ENCODE measurements around the gene GPS1. TPM values are rescaled to one million over a fixed set of nuclear protein-coding genes. Genes with fewer than 3 reads are reported as not detected.

Gene GPS1
- polyA plus RNA-seq, 1 donor, result 97.1 TPM

DNA sequence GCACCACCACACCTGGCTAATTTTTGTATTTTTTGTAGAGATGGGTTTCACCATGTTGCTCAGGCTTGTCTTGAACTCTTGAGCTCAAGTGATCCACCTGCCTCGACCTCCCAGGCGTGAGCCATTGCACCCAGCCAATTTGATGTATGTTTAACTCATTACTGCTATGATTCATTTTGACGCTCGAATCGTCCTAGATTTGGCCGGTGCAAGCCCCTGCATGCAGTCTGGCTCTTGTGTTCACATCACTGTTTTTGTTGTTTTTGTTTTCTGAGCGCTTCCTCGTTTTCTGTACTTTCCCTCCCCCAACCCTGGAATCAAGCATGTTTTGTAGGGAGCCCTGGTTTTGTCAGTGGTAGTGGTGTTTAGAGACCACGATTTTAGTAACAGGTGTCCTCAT, 21.7 kb downstream of the GPS1 start:
- 100% methylated on average over 1 of the region's 9 CpGs for WGBS (ENCODE audit: insufficient coverage, low lambda C conversion rate)
- DNase-seq, result no peak
- Histone ChIP-seq H3K27me3 (ENCODE audit: control insufficient read depth, insufficient read depth, low read length) (no peaks in the 10 kb centered on the region), H3K4me1 (ENCODE audit: control insufficient read depth, insufficient read depth, low read length) (peaks cover 3% of the 10 kb centered on the region), H3K27ac (ENCODE audit: low read length) (no peak overlapping the region), H3K9me3 (ENCODE audit: control insufficient read depth, low read depth, low read length) (no peaks in the 10 kb centered on the region), H3K36me3 (ENCODE audit: control insufficient read depth, insufficient read depth, low read length) (no peaks in the 10 kb centered on the region), H3K4me3 (ENCODE audit: low read length) (no peak overlapping the region)

DNA sequence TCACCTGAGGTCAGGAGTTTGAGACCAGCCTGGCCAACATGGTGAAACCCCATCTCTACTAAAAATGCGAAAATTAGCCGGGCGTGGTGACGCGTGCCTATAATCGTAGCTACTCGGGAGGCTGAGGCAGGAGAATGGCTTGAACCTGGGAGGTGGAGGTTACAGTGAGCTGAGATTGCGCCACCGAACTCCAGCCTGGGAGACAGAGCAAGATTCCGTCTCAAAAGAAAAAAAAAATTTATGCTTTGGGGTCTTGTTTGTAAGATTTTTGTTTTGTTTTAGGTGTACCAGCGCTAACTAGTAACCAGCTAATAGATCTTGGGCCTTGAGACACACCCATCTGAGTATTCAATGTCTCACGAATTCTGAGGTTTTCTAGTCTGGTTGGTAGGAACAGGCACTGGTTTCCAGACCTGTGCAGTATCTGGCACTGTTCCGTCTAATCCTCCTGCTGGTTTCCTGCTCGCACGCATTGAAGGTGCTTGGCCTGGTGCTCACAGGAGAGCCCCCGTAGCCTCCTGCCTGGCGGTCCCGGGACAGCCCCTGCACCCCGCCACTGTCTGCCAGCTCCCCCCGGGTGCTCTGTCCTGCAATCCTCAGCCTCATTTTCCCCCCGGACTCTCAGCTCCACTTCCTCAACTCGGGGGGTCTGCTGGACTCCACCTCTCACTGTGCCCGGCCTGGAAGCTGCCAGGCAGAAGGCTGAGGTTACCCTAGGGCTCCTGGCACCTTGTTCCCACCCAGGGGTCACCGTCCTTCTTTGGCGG, 24.5 kb downstream of the GPS1 start:
- no peaks in the 10 kb centered on the region for H3K27me3 ChIP-seq (ENCODE audit: control insufficient read depth, insufficient read depth, low read length)
- H3K36me3 ChIP-seq (ENCODE audit: control insufficient read depth, insufficient read depth, low read length), result peaks cover 21% of the 10 kb centered on the region
- H3K4me3 ChIP-seq (ENCODE audit: low read length), result no peak overlapping the region
- no CpG with 5 or more reads among the region's 25 CpGs for WGBS (ENCODE audit: insufficient coverage, low lambda C conversion rate)
- no peak overlapping the region for H3K27ac ChIP-seq (ENCODE audit: low read length)
- peaks cover 3% of the 10 kb centered on the region for H3K4me1 ChIP-seq (ENCODE audit: control insufficient read depth, insufficient read depth, low read length)
- DNase-seq, result no peak
- peaks cover 4% of the 10 kb centered on the region for H3K9me3 ChIP-seq (ENCODE audit: control insufficient read depth, low read depth, low read length)

GRCh38 chr17:82076785-82077591, 25.3 kb downstream of the GPS1 start:
- 100% methylated on average over 4 of the region's 21 CpGs for WGBS (ENCODE audit: insufficient coverage, low lambda C conversion rate)
- H3K9me3 ChIP-seq (ENCODE audit: control insufficient read depth, low read depth, low read length), result peaks cover 4% of the 10 kb centered on the region
- H3K4me1 ChIP-seq (ENCODE audit: control insufficient read depth, insufficient read depth, low read length), result peaks cover 3% of the 10 kb centered on the region
- no peak overlapping the region for H3K27ac ChIP-seq (ENCODE audit: low read length)
- DNase-seq, result no peak
- no peak overlapping the region for H3K4me3 ChIP-seq (ENCODE audit: low read length)
- H3K36me3 ChIP-seq (ENCODE audit: control insufficient read depth, insufficient read depth, low read length), result peaks cover 25% of the 10 kb centered on the region
- no peaks in the 10 kb centered on the region for H3K27me3 ChIP-seq (ENCODE audit: control insufficient read depth, insufficient read depth, low read length)

DNA sequence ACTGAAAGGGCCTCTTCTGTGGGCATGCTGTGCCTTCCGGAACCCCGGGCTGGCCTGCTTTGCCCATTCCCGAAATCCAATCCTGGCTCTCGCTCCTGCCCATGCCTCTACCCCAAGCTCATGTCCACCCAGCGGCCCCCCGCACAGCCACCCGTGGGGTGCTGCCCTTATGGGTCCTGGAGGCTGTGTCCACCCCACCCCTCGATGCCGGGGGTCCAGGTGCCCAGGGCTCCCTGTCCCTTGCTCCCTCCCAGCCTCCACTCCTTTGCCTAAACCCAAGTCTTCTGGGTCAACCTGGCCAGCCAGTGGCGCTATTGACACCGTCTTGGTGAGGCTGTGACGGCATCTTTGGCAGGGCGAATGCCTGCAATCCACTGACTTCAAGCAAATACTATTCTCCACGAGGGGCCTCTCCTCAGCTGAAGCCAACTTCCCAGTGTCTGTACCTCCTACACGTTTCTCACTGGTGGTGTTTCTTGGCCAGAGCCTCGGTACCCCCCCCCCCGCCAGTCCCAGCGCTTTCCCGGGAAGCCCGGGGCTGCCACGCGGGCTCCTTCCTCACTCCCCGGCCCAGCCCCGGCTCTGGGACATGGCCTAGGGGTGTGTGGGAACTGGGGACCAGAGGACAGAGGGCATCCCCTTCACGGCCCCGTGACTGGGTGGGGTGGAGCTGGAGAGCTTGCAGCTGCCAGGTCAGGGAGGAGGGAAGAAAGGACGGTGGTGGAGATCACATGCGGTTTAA, 26.1 kb downstream of the GPS1 start:
- no peak overlapping the region for H3K27ac ChIP-seq (ENCODE audit: low read length)
- H3K4me1 ChIP-seq (ENCODE audit: control insufficient read depth, insufficient read depth, low read length), result peaks cover 3% of the 10 kb centered on the region
- peaks cover 4% of the 10 kb centered on the region for H3K9me3 ChIP-seq (ENCODE audit: control insufficient read depth, low read depth, low read length)
- no CpG with 5 or more reads among the region's 28 CpGs for WGBS (ENCODE audit: insufficient coverage, low lambda C conversion rate)
- H3K36me3 ChIP-seq (ENCODE audit: control insufficient read depth, insufficient read depth, low read length), result peaks cover 33% of the 10 kb centered on the region
- H3K27me3 ChIP-seq (ENCODE audit: control insufficient read depth, insufficient read depth, low read length), result no peaks in the 10 kb centered on the region
- H3K4me3 ChIP-seq (ENCODE audit: low read length), result no peak overlapping the region
- DNase-seq, result peak in 1 of 2 donors; percentile 75

- Histone ChIP-seq H3K4me3 (ENCODE audit: low read length) (no peak overlapping the region), H3K9me3 (ENCODE audit: control insufficient read depth, low read depth, low read length) (peaks cover 4% of the 10 kb centered on the region), H3K4me1 (ENCODE audit: control insufficient read depth, insufficient read depth, low read length) (peaks cover 3% of the 10 kb centered on the region), H3K27ac (ENCODE audit: low read length) (no peak overlapping the region), H3K27me3 (ENCODE audit: control insufficient read depth, insufficient read depth, low read length) (no peaks in the 10 kb centered on the region), H3K36me3 (ENCODE audit: control insufficient read depth, insufficient read depth, low read length) (peaks cover 40% of the 10 kb centered on the region)
- no CpG with 5 or more reads among the region's 18 CpGs for WGBS (ENCODE audit: insufficient coverage, low lambda C conversion rate)
- DNase-seq, result no peak
Measured at GRCh38 chr17:82078433-82078832, 26.7 kb downstream of the GPS1 start.

DNA sequence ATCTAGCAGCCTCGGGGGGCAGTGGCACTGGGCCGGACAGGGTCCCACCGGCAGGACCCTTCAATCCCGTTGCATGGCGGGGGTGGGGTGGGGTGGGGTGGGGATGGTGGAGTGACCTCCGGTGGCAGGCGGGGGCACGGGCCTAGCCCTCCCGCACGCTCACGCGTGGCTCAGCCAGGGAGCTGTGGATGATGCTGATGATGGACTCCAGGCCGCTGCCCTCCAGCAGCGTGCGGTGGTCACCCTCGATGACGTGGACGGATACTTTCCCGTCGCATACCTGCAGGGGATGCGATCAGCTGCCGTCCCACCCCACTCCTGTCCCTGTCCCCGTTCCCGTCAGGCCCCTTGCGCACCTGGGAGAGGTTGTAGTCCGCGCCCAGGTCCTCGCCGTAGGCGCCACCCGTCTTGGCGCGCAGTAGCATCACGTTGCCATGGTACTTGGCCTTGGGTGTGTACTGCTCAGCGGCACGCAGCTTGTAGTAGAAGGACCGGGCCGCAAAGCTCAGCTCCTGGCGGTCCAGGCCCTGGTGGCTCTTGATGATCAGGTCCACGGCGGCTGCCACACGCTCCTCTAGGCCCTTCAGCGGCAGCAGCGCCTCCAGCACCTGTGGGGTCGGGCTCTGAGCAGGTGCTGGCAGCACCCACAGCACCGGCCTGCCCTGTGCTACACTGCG, 27.4 kb downstream of the GPS1 start:
- Histone ChIP-seq H3K4me1 (ENCODE audit: control insufficient read depth, insufficient read depth, low read length) (peaks cover 3% of the 10 kb centered on the region), H3K9me3 (ENCODE audit: control insufficient read depth, low read depth, low read length) (peaks cover 4% of the 10 kb centered on the region), H3K4me3 (ENCODE audit: low read length) (no peak overlapping the region), H3K27me3 (ENCODE audit: control insufficient read depth, insufficient read depth, low read length) (no peaks in the 10 kb centered on the region), H3K36me3 (ENCODE audit: control insufficient read depth, insufficient read depth, low read length) (peaks cover 46% of the 10 kb centered on the region), H3K27ac (ENCODE audit: low read length) (no peak overlapping the region)
- WGBS (ENCODE audit: insufficient coverage, low lambda C conversion rate), result no CpG with 5 or more reads among the region's 47 CpGs
- DNase-seq, result no peak

- no peaks in the 10 kb centered on the region for H3K27me3 ChIP-seq (ENCODE audit: control insufficient read depth, insufficient read depth, low read length)
- no peak overlapping the region for H3K27ac ChIP-seq (ENCODE audit: low read length)
- no CpG with 5 or more reads among the region's 36 CpGs for WGBS (ENCODE audit: insufficient coverage, low lambda C conversion rate)
- H3K36me3 ChIP-seq (ENCODE audit: control insufficient read depth, insufficient read depth, low read length), result peaks cover 56% of the 10 kb centered on the region
- H3K4me1 ChIP-seq (ENCODE audit: control insufficient read depth, insufficient read depth, low read length), result peaks cover 3% of the 10 kb centered on the region
- peaks cover 4% of the 10 kb centered on the region for H3K9me3 ChIP-seq (ENCODE audit: control insufficient read depth, low read depth, low read length)
- no peak for DNase-seq
- H3K4me3 ChIP-seq (ENCODE audit: low read length), result no peak overlapping the region
Measured at GRCh38 chr17:82080048-82080788, 28.5 kb downstream of the GPS1 start.

DNA sequence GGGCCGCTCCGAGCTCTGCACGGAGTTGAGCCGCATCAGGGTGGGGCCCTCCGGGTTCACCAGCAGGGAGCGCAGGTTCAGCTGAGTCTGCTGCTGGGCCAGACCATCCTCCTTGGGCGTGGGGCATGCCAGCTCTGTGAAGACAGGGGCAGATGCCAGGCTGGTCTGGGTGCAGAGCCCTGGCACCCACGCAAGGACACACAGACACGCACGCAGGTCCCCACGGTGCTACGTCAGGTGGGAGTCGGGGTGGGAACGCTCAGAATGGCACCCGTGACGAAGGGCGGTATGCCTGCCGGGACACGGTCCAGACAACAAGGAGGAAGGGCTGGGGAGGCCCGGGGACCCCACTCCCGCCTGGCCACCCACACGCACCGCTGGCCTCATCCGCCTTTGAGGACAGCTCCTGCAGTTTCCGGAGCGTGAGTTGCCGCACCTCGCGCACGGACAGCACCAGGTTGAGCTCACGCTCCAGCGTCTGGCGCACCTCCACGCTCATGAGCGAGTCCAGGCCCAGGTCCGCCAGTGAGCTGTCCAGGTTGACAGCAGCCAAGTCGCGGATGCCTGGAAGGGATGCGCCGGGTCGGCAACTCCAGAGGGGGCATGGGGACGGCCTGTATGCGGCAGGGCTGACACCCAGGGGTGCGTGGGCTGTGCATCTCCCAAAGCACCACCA, 29.2 kb downstream of the GPS1 start:
- DNase-seq, result no peak
- WGBS (ENCODE audit: insufficient coverage, low lambda C conversion rate), result no CpG with 5 or more reads among the region's 44 CpGs
- peaks cover 3% of the 10 kb centered on the region for H3K4me1 ChIP-seq (ENCODE audit: control insufficient read depth, insufficient read depth, low read length)
- H3K36me3 ChIP-seq (ENCODE audit: control insufficient read depth, insufficient read depth, low read length), result peaks cover 63% of the 10 kb centered on the region
- H3K4me3 ChIP-seq (ENCODE audit: low read length), result no peak overlapping the region
- peaks cover 4% of the 10 kb centered on the region for H3K9me3 ChIP-seq (ENCODE audit: control insufficient read depth, low read depth, low read length)
- no peak overlapping the region for H3K27ac ChIP-seq (ENCODE audit: low read length)
- H3K27me3 ChIP-seq (ENCODE audit: control insufficient read depth, insufficient read depth, low read length), result no peaks in the 10 kb centered on the region

DNA sequence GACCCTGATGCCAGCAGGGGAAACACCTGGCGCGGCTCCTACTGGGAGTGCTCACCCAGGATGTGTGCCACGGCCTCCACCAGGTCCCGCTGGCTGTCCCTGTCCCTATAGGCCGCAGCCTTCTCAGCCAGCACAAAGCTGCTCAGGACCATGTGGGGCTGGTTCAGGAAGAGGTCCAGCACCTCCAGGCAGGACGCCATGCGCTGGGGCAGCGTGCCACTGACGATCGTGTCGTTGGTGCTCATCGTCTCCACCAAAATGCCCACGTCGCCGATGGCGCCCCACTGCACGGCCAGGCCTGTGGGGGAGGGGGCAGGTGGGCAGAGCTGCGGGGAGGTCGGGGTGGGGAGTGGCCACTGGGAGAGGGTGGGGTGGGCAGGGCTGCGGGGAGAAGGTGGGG, 29.8 kb downstream of the GPS1 start:
- no CpG with 5 or more reads among the region's 20 CpGs for WGBS (ENCODE audit: insufficient coverage, low lambda C conversion rate)
- Histone ChIP-seq H3K9me3 (ENCODE audit: control insufficient read depth, low read depth, low read length) (peaks cover 4% of the 10 kb centered on the region), H3K27ac (ENCODE audit: low read length) (no peak overlapping the region), H3K27me3 (ENCODE audit: control insufficient read depth, insufficient read depth, low read length) (no peaks in the 10 kb centered on the region), H3K4me3 (ENCODE audit: low read length) (no peak overlapping the region), H3K36me3 (ENCODE audit: control insufficient read depth, insufficient read depth, low read length) (peaks cover 69% of the 10 kb centered on the region), H3K4me1 (ENCODE audit: control insufficient read depth, insufficient read depth, low read length) (peaks cover 3% of the 10 kb centered on the region)
- no peak for DNase-seq

Data from large intestine (tissue), 3 donors.